COR-L47 (cell line): Measurements from ENCODE around the gene SMIM15.
"Not testable (repeated sequence)": the region's sequence is repeated elsewhere in the genome, so short reads cannot be mapped to it uniquely, and the experiment has no call there.

Experiments used
- DNase-seq: peaks from one replicate; lab custom pipeline; 2025; lab: John Stamatoyannopoulos, UW

SMIM15 gene, protein sequence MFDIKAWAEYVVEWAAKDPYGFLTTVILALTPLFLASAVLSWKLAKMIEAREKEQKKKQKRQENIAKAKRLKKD

DNA sequence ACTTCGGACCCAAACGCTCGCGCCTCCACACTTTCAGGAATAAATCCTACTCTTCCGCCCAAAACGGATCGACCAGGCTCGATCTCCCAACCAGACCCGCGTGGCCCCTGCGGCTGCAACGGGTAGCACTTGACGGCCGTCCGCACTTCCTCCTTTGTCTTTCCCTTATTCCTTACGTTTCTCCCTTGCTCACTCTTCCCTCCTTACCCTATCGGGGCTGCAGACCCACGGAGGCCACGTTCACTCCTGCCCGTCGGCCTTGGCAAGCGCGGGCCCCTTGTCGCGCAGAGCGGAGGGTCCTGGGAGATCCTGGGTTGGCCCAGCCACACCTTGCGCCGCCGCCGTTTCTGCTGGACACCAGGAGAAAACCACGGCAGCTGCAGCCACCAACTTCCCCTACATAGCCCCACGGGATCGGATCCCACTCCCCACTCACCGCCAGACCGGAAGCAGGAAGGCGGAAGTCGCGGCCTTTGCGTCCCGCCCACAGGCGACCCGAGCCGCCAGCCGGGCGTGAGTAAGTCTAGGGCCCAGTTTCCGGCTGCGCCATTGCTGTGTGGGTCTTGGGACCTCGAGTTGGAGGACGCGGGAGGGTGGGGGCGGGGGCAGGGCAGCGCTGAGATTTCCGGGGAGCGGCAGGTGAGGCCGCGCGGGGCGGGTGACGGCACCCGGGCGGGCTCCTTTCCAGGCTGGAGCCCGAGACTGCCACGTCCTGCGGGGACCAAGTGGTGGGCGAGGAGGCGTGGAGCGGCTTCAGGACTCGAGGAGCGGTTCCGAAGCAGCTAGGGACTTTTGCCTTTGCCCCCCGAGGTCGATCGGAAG lies at the start of gene SMIM15:
SMIM15 (minus strand) TSS at position 459 of the 822 bp plus-strand sequence. CDS start 2,297 bp downstream, outside the sequence.
- peak; percentile 92 for DNase-seq

DNA sequence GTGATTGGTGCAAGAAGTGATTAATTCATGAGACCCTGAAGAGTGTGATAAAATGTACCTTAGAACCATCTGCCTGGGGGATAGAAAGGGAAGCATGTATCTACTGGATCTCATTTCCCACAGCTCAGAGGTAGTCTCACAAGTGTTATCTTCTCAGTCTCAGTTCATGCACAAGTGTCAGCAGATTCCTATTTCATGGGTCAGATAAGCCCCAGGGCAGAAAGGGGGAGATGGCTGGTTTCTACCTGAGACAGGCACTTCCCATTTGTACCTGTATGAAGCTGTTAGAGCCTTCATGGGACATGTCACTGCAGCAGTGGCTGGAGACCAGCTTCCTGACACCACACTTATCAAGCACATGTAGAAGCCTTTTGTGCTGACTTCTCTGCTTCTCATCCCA lies 45.6 kb upstream of the SMIM15 start:
- DNase-seq = no peak

DNA sequence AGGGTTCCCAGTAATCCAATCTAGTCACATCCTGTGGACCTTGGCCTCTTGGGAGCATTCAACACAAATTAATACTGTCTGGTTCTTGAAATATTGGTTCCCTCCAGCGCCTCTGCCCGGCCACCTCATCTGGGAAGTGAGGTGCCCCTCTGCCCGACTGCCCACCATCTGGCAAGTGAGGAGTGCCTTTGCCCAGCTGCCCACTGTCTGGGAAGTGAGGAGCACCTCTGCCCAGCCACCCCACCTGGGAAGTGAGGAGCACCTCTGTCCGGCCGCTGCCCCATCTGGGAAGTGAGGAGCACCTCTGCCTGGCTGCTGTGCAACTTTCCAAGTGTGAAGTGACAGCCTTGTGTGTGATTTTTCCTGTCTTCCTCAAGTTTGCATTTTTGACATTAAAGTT lies 42.7 kb upstream of the SMIM15 start:
- no peak for DNase-seq

DNA sequence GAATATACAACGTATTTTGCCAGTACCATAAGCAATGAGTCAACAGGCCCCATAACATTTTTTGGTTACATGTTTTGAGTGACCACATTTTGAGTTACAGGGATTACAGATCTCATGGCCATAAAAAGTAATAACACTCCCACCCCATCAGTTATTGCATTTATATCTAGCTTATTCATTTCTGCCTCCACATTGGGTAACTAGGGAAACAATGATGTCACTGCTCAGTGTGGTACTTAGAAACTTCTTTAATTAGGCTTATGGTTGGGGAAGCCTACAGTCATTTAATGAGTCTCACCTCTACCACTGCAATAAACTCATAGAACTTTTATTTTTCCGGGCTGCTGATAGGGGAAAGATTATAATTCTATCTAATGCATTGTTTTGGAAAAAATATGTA lies 39.9 kb upstream of the SMIM15 start:
- no peak for DNase-seq

DNA sequence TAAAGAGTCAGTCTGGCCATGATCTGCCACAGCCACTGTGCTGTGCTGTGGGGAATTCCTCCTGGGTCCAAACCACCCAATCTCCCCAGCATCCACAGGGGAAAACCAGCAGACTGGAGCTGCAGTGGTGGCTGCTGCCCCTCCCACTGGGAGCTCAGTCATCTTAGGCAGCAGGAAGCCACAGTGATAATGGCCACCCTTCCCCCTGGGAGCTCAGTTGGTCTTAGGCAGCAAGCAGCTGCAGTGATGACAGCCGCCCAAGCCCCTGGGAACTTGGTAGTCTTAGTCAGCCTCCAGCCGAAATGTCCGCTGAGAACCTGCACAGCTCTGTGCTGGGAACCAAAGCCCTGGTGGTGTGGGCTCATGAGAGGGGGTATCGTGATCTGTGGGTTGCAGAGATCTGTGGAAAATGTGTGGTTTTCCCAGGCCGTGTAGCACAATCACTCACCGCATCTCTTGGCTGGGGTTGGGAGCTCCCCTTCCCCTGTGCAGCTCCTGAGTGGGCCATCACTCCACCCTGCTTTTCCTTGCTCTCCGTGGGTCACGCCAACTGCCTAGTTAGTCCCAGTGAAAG lies 38.4 kb upstream of the SMIM15 start:
- no peak for DNase-seq

DNA sequence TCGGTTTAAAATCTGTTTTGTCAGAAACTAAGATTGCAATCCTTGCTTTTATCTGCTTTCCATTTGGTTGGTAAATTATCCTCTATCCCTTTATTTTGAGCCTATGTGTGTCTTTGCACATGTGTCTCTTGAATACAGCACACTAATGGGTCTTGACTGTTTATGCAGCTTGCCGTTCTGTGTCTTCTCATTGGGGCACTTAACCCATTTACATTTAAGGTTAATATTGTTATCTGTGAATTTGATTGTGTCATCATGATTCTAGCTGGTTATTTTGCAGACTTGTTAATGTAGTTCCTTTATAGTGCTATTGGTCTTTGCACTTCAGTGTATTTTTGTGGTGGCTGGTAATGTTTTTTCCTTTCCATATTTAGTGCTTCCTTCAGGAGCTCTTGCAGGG lies 36.3 kb upstream of the SMIM15 start:
- no peak for DNase-seq

DNA sequence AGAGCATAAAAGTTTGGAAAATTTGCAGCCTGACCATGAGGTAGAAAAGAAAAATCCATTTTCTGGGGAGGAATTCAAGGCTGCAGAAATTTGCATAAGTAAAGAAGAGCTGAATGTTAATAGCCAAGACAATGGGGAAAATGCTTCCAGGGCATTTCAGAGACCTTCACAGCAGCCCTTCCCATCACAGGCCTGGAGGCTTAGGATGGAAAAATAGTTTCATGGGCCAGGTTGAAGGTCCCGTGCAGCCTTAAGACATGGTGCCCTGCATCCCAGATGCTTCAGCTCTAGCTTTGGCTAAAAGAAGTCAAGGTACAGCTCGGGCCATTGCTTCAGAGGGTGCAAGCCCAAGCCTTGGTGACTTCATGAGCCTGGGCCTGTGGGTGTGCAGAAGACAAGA lies 25.6 kb upstream of the SMIM15 start:
- DNase-seq = not testable (repeated sequence)

DNA sequence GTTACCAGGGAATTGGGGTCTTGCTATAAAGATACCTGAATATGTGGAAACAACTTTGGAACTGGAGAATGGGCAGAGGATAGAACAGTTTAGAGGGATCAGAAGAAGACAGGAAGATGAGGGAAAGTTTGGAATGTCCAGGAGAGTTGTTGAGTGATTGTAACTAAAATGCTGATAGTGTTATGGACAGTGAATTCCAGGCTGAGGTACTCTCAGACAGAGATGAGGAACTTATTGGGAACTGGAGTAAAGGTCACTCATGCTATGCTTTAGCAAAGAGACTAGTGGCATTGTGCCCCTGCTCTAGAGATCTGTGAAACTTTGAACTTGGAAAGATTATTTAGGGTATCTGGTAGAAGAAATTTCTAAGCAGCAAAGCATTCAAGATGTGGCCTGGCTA lies 25.1 kb upstream of the SMIM15 start:
- not testable (repeated sequence) for DNase-seq

DNA sequence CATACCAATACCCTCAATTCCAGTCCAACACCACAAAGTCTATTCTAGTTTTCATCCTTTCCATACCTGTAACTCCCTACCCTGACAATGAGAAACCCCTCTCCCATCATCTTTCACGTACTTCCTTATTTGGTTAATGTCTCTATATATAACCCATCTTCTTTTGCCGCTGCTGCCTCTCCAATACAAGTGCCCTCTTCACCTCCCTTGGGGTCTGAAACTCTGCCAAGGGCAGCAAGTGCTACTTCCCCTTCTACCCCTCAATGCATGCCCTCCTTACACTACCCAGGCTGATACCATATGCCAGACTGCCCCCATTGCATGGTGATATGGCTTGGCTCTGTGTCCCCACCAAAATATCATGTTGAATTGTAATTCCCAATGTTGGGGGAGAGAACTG lies 24.4 kb upstream of the SMIM15 start:
- no peak for DNase-seq

DNA sequence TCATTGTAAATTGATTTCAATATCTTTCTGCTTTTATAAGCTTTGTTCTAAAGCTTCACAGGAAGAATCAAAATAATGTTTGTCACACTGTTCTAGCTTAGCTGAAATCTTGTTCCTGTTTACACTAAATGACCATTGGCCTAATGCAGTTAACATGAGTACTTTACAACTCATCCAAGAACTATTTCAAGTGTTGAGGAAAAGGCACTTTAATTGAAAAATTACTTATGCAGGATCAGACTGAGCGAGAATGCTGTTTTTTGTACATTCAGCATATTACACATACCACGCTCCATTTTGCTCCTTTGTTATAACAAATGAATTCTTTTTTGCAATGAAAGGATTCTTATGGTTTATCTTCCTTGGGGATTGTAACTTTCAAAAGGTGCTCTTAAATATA lies 22.4 kb upstream of the SMIM15 start:
- DNase-seq = no peak

DNA sequence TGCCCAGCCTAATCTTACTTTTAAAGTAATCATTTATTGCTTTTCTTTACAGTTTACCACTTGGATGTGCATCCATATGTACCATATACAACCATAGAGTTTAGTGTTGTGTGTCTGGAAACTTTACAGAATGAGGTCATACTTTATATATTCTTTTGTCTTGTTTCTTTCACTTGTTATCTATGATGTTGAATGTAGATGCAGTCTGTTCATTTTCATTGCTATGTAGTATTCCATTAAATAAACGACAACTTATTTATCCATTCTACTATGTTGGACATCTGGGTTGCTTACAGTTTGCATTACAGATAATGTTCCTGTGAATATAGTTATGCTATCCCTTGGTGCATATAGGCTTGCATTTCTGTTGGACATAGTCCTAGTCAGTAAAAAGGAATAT lies 21.3 kb upstream of the SMIM15 start:
- DNase-seq = no peak

DNA sequence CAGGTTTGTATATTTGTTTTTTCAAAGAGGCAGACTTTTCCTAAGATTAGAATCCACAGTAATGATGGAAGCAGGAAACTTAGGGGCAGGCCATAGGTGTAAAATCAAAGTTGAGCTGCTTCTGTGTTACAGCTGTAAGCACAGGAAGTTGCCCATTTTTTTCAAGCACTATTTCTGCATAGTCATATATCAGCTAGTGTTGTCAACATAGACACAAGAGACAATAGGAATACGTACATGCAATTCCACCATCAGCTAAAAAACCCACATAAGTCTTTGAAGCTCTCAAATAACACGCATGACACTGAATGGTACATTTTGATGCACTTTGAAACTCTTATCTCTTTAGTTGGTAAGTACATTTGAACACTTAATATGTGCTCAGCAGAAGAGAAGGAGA lies 20.2 kb upstream of the SMIM15 start:
- no peak for DNase-seq

DNA sequence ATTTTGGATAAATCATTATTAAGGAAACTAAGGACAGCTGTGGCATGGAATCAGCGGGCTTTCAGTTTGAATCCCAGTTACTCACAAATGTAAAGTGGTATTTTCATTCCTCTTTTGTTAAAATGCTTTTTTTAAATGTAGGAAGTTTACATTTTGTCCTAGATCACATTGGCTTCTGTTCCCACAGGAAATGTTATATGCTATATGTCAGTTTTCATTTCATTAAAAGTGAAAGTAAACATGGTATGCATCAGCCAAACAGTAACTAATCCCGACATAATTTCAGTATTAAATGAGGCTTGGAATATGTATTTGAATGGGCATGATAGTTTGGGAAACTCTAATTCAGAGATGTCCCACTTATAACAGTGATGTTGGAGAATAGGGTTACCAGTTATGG lies 18.6 kb upstream of the SMIM15 start:
- DNase-seq = no peak

DNA sequence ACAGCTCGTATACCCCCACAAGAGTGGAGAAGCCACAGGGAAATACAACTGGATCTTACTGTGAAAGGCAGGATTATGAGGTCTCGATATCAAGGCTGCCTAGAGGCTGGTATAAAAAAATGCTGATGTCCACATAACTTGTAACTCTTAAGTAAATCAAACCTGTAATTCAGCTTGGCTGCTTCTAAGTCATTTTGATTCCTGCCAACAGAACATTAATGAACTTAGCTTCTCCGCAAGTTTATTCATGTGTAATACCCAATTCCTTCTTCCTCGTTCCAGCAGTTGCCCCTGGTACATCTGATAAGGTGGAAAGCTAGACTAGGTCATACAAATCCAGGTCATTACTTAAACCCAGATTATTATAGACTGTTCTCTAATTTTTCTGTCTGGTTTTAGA lies 16.4 kb upstream of the SMIM15 start:
- DNase-seq = no peak

DNA sequence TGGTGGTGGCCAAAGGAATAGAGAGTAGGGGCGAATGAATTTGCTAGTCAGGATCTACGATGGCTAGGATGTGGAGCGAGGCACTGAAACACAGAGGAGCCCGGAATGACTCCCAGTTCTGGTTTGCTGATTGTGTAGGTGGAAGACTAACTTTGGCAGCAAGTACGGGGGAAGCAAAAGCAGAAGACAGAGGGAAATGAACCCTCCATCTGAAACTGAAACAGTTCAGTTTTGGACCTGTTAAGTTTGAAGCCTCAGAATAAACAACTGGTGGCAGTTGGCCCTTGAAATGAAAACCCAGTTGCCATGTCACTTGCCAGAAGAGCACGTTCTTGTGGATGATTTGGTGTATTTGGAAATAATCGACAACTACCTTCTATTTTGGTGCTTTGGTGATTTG lies 15.4 kb upstream of the SMIM15 start:
- DNase-seq = no peak

DNA sequence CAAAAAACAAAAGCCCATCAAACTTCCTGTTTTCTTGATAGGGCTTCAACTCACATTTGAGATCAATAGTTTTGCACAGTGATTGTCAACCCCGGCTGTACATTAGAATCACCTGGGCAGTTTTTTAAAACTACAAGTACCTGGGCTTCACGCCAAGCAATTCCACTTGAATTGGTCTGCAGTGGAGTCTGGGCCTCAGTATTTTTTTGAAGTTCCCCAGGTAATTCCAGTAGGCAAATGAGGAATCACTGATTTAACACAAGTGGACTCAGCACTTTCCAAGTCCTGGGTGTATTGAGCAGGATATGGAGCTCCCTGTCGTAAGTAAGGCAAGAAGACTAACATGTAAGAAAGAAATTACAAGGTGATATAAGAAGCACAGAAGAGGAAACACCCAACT lies 14.8 kb upstream of the SMIM15 start:
- DNase-seq = no peak

DNA sequence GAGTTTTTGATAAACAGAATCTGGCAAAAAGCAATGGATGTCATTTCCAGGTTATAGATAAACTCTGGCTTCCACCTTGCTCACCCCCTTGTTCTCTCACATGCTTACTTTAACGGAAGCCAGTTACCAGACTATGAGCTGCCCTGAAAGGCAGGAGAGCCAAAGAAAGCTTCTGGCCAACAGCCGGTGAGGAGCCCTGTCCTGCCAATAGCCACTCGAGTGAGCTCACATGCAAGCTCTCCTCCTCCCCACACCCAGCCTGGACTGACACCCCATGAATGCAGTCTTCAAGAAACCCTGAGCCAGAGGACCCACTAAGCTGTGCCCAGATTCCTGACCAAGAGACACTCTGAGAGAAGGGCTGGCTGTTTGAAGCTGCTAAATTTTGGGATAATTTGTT lies 14.4 kb upstream of the SMIM15 start:
- no peak for DNase-seq

DNA sequence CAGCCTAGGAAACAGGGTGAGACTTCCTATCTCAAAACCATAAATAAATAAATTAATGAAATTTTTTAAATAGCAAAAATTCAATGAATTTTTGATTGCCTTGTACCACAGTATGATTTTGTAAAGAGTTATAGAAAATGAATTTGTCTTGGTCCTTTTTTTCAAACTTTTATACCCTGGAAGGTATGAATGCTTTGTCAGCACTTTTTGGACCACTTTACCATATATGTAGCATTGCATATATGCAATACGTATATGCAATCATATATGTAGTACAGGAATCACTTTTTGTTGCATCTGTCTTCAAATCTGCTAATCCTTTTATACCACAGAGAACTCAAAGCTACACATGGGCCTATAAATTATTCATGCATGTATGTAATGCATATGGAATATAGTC lies 9.2 kb upstream of the SMIM15 start:
- DNase-seq = no peak

DNA sequence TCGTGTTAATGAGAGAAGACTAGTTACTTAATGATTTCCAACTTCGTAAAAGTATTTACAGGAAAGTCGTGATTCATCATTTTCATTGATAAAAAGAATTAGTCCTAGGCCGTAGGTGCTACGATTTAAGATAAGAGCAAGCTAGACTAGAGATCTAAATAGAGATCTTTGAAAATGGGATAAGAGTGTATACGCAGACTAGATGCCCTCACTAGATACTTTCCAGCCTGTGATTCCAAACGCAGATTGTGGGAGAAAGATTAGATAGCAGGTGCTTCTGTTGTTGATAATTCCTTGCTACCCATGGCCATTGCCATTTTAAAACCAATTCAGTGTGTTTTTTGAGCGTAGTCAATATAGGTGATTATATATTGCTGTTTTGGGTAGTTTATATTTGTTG lies 6.7 kb upstream of the SMIM15 start:
- DNase-seq = no peak

DNA sequence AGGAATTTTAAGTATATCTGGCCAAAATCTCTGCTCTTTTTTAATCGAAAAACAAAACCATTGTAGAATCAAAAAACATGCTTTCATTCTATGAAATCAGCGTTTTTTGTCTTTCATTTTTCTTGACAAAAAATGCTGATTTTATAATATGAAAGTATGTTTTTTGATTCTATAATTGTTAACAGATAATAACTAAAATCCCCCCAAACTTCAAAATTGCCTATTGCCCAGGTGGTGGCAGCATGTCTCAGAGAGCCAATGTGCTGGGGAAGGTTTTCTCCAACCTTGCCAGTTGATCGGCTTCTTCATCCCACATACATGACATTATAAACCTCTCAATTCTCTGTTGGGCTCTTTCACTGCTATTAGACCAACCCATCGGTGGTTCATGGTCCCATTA lies 5.1 kb upstream of the SMIM15 start:
- DNase-seq = peak; percentile 26

DNA sequence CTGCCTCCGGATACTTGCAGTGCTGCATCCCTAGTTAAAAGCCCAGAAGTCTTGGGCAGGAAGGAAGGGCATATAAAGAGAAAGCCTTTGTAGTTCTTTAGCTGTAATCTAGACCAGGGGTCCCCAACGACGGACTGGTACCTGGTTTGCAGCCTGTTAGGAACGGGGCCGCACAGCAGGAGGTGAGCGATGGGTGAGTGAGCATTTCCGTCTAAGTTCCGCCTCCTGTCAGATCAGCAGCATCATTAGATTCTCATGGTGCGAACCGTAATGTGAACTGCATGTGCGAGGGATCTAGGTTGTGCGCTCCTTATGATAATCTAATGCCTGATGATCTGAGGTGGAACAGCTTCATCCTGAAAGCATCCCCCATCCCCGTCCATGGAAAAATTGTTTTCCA lies 1.6 kb upstream of the SMIM15 start:
- DNase-seq = no peak

DNA sequence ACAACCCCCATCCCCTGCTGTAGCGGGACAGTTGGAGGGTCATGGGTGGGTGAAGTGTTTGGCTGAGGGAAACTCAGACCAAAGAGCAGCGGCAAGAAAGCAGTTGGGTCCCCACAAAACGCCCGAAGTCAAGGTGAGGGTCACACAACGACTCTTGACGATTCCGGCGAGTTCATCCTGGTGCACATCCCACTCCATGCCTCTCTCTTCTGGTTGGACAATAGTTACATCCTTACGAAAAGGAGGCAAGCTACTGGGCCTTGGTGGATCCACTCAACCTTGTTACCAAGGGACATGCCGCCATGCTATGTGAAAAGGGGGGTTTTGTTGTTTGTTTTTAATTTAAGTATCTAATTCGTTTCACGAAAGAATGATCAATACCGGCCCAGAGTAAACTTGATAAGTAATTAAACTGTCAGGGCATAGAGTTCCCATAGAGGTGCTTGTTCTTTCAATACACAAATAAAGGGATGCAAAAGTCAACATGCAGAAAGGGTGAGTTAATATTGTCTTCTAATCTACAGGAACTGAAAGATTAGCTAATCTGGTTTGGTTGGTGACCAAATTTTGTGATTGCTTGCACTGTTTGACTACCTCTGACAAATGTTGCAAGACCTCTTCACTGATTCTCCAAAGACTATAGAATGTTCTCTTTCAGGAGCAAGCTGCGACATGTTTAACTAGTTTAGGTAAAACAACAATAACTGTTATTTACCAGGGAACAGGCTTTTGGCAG lies 732 bp upstream of the SMIM15 start:
- DNase-seq = no peak

DNA sequence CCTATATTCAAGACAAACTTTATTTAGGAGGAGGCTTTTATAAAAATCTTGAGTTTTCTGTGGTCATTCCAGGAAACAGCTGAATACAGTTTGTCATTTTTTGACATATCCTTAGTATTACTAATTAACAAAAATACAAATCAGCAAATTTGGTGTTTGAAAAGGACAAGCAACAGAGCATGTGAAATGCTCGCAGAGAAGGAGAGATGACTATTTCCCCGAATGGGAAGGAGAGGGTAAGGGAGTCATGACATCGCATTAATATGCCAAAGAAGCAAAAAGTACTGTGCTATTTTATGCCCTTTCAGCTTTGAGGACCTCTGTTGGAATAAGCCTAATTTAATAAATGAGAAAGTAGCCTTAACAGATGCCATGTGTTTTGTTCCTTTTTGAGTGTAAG lies 1.8 kb downstream of the SMIM15 start:
- no peak for DNase-seq
